Adipocyte (in vitro differentiated cells): ENCODE results near the gene TMC8.

Experiments used
- DNase-seq: peaks from one replicate; pipeline ENCODE4 v3.0.0-alpha.2; 2015; ENCODE audit warnings: low read depth
- H3K27me3 ChIP-seq: replicated peaks from 2 replicates; pipeline ENCODE4 v1.7.0; 2013; ENCODE audit warnings: mild to moderate bottlenecking, low read length, moderate library complexity; ENCODE audit not compliant: control insufficient read depth, insufficient read depth
- H3K36me3 ChIP-seq: 2 replicates; pipeline ENCODE4 v1.7.0; 2013; ENCODE audit warnings: low read length, mild to moderate bottlenecking, moderate library complexity; ENCODE audit not compliant: control insufficient read depth, insufficient read depth, severe bottlenecking
- H3K4me1 ChIP-seq: 2 replicates; pipeline ENCODE4 v1.7.0; 2013; ENCODE audit warnings: mild to moderate bottlenecking, low read length, moderate library complexity; ENCODE audit not compliant: control insufficient read depth, insufficient read depth
- H3K4me3 ChIP-seq: 2 replicates; pipeline ENCODE4 v1.7.0; 2013; ENCODE audit warnings: mild to moderate bottlenecking, low read length, moderate library complexity
- H3K9ac ChIP-seq: 2 replicates; pipeline ENCODE4 v1.7.0; 2013; ENCODE audit warnings: mild to moderate bottlenecking, low read length, moderate library complexity
- H3K9me3 ChIP-seq: 2 replicates; pipeline ENCODE4 v1.7.0; 2013; ENCODE audit warnings: mild to moderate bottlenecking, low read length, moderate library complexity; ENCODE audit not compliant: control insufficient read depth

TMC8 gene

DNA sequence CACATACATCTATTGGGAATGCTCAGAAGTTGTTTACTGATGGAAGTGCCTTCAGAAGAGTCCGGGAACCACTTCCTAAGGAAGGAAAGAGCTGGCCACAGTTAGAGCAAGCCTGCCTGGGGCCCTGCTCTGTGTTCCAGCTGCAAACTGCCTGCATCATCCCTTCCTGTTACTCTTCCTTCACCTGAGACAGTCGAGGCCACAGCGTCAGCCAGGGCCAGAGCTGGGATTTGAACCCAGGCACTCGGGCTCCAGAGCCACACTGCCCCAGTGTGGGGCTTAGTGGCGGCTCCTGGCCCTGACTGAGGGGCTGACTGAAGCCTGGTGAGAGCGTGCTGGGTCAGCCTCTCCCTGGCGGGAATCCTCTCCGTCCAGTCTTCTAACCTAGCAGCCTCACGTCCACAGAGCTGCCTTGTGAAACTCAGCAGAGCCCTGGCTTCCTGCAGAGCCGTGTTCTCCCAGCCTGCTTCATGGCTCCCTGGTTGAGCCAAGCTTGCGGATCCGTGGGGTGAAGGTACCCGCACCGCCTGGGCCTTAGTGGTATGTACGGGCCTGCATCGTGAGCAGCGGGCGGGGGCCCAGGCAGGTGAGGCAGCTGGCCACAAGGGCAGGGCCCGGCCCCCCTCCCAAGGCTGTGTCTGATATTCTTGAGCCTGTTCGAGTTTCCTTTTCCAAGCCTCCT is 11.0 kb downstream of the TMC8 start:
- Histone ChIP-seq H3K36me3 (no peaks in the 10 kb centered on the region), H3K4me3 (no peak overlapping the region), H3K9ac (no peak overlapping the region), H3K9me3 (no peaks in the 10 kb centered on the region), H3K27me3 (peaks cover 13% of the 10 kb centered on the region), H3K4me1 (peaks cover 23% of the 10 kb centered on the region)
- DNase-seq: no peak

DNA sequence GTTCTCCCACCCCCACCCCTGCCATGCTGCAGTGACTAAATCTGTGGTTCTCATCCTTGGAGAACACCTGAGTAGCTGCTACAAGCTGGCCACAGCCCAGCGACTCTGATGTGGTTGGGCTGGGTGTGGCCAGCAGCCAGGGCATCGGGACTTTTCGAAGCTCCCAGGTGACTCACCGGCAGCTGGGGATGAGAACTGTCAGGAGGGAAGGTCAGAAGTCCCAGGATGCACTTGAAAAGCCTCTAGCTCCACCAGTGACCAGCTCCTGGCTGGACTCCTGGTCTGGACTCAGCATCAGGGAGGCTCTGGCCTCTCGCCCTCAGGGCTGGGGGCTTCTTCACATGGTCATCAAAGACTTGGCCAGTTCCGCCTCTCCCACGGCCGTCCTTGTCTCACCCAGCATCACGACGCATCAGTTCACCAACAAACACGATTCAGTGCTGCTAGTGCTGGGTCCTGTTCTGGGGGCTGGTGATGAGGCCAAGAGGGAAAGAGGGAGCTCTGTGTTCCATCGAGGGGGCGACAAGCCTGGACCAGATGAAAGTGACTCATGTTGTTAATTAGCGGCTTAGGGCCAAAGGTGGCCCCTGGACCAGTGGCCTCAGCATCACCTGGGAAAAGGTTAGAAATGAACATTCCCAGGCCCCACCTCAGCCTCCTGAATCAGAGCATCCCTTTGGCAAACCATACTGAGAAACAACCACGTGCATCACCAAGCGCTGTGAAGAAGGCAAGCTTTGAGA is 11.7 kb downstream of the TMC8 start:
- no peak overlapping the region for H3K9ac ChIP-seq
- H3K4me3 ChIP-seq: no peak overlapping the region
- H3K27me3 ChIP-seq: peaks cover 13% of the 10 kb centered on the region
- H3K36me3 ChIP-seq: no peaks in the 10 kb centered on the region
- peaks cover 23% of the 10 kb centered on the region for H3K4me1 ChIP-seq
- no peak for DNase-seq
- H3K9me3 ChIP-seq: no peaks in the 10 kb centered on the region

DNA sequence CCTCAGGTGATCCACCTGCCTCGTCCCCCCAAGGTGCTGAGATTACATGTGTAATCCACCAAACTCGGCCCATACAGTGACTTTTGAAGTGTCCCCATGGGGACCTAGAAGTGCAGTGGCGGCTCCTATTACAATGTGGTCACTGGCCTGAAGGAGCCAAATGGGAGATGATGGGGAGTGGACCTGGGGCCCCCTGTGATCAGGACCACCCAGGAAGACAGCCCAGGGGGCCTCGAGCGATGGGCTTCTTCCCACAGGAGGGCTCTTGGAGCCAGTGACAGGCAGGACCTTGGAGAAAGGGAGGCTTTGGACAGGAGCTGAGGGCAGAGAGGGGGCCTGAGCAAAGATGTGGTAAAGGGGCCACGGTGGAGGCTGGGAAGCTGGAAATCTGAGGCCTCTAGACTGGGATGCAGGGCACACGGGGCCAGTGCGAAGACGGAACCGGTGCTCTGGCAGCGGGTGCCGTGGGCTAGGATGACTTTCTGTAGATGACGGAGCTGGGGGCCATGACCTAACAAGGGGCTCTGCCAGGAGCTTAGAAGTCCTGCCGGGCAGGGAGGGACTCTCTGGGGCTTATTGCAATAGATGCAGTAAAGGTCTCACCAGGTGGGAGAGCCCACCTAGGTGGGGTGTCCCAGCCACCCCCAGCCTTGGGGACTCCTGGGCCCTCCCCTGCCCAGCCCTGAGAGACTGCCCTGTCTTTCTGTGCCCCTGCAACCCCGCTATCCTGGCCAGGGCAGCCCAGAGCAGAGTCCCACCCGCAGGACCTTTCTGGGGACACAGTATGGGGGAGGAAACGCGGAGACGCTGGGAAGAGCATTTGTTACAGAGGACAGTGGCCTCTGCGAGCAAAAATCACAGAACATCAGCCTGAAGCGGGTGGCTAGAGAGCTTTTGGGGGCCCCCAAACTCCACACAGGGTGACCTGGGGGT is 12.9 kb downstream of the TMC8 start:
- H3K36me3 ChIP-seq: no peaks in the 10 kb centered on the region
- no peak for DNase-seq
- no peaks in the 10 kb centered on the region for H3K9me3 ChIP-seq
- H3K4me1 ChIP-seq: peaks cover 23% of the 10 kb centered on the region
- H3K27me3 ChIP-seq: peaks cover 8% of the 10 kb centered on the region
- no peak overlapping the region for H3K4me3 ChIP-seq
- H3K9ac ChIP-seq: peak overlapping the region; percentile 62

DNA sequence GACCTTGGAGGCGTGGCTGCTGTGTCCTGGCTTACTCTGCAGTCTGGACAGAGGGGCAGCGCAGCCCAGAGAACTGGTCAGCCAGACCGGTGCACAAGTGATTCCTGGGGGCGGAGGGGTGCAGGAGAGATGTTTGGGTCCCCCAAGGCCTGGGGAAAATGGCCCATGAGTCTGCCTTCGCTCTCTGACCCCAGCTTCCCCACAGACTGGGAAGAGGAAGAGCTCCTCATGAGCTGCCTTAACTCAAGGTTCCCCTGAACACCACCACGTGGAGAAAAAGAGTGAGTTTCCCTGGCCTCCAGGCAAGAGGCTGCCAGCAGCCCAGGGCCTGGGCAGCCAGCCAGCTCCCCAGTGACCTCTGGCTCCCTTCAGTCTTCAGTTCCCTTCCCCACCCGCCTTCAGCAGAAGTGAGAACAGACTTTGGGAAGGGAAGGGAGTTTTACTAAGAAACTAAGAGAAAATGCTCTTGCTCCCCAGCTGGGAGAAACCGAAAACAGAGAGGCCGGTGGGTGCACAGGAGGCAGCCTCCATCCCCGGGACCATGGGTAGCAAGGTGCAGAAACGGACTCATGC is 13.7 kb downstream of the TMC8 start:
- Histone ChIP-seq H3K4me1 (peaks cover 23% of the 10 kb centered on the region), H3K4me3 (peak overlapping the region; percentile 69), H3K36me3 (no peaks in the 10 kb centered on the region), H3K27me3 (peaks cover 4% of the 10 kb centered on the region), H3K9ac (peak overlapping the region; percentile 83), H3K9me3 (no peaks in the 10 kb centered on the region)
- peak; percentile 71 for DNase-seq

DNA sequence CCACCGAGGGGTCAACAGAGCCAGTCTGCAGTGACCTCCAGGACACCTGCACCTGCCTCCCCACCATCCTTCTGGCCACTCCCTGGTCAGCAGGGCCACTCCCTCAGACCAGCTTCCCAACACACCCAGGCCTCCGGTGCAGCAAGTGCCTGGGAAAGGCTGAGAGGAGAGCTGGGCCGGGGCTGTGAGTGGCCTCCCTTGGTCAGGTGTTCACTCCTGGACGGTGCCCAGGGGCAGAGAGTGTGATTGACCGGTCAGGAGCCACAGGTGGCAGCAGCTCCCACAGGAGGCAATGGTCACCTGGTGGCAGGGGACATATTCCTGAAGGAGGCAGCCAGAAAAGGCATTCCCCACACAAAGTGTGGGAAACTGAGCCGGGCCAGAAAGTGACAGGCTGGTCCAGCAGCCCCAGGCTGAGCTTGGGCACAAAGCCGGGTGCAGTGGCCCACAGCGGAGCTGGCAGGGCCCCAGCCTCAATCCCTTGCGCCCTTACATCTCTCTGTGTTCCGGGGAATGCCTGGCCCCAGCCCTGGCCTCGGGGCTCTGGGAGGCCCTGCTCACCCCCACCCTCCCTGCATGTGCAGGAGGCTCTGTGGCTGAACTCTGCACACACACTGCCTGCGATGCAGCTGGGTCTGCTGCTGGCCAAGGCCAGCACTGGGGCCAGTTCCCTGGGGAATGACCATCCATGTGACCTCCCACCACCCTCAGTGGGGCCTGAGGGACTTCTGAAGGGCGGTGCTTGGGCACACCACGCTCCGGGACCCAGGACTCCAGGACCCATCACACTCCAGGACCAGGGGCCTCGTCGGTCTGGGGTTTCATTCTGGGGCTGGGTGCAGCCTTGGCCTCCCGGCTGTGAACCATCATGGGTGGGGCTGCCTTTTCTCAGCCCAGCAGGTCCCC is 14.4 kb downstream of the TMC8 start:
- Histone ChIP-seq H3K4me3 (peak overlapping the region; percentile 69), H3K9me3 (no peaks in the 10 kb centered on the region), H3K9ac (peak overlapping the region; percentile 83), H3K4me1 (peaks cover 23% of the 10 kb centered on the region), H3K27me3 (peaks cover 4% of the 10 kb centered on the region), H3K36me3 (no peaks in the 10 kb centered on the region)
- DNase-seq: peak; percentile 19

DNA sequence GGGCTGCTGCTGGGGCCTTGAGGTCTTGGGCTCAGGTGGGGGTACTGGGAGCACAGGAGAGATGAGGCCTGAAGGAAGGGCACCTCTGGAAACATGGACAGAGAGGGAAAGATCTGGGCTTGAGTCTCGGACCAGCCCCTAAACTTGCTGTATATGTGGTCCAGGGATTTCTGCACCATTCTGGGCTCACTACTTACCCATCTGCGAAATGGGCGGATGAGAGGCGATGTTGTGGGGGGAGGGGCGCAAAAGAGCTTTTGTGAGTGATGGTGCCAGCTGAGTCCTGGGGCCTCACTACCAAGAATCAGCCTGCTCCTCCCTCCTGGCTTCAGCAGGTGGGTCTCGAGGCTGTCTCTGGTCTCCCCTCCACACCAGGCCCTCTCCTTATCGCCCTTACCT is 15.9 kb downstream of the TMC8 start:
- Histone ChIP-seq H3K9ac (no peak overlapping the region), H3K9me3 (no peaks in the 10 kb centered on the region), H3K4me3 (no peak overlapping the region), H3K36me3 (no peaks in the 10 kb centered on the region), H3K4me1 (peaks cover 28% of the 10 kb centered on the region), H3K27me3 (peaks cover 4% of the 10 kb centered on the region)
- DNase-seq: no peak

DNA sequence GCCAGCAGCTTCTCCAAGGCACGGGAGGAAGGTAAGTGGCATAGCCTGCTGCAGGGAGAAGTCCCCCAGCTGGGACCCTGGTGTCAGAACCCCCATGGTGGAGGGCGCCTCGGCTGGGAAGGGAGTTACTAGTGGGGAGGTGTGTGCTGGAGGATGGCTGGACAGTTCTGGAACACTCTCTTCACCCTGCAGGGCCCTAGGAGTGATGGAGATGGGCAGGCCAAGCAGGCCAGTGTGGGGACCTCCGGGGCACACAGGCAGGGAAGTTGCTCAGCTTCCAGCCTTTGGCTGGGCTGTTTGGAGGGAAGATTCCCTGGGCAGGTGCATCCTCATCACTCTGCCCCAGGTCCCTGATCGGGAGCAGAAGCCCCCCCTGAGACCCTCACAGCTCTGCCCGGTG is 16.3 kb downstream of the TMC8 start:
- Histone ChIP-seq H3K36me3 (no peaks in the 10 kb centered on the region), H3K27me3 (peaks cover 4% of the 10 kb centered on the region), H3K9ac (no peak overlapping the region), H3K4me3 (no peak overlapping the region), H3K9me3 (no peaks in the 10 kb centered on the region), H3K4me1 (peaks cover 30% of the 10 kb centered on the region)
- no peak for DNase-seq

DNA sequence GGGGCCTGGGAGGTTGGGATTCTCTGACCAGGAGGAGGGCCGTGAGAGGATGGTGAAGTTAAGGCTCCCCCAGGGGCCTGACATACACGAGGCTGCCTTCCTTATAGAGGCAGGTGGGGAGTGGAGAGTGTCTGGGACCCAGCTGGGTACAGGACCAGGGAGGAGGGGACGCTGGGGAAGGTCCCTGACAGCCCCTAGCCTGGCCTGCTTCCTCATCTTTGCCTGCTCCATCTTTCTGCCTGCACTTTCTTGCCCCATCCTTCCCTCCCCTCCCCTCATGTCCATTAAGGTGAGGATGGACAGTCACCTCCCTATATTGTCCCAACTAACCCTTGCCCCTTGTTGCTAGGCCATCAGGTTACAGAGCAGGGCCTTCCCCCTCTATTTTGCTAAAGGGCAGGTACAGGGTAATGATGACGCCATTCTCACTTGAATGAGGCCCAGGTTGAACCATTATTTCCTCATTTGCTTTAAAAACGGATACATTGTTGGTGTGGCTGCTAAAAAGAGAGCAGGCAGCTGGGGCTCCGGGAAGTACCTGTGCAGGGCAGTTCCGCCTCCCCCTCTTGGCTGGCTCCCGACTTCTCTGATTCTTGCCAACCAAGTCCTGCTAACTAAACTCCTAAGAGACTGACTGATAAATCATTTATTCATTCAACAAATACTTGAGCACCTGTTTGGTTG is 16.9 kb downstream of the TMC8 start:
- Histone ChIP-seq H3K4me1 (peaks cover 30% of the 10 kb centered on the region), H3K9ac (no peak overlapping the region), H3K4me3 (no peak overlapping the region), H3K9me3 (no peaks in the 10 kb centered on the region), H3K27me3 (peaks cover 4% of the 10 kb centered on the region), H3K36me3 (no peaks in the 10 kb centered on the region)
- no peak for DNase-seq

DNA sequence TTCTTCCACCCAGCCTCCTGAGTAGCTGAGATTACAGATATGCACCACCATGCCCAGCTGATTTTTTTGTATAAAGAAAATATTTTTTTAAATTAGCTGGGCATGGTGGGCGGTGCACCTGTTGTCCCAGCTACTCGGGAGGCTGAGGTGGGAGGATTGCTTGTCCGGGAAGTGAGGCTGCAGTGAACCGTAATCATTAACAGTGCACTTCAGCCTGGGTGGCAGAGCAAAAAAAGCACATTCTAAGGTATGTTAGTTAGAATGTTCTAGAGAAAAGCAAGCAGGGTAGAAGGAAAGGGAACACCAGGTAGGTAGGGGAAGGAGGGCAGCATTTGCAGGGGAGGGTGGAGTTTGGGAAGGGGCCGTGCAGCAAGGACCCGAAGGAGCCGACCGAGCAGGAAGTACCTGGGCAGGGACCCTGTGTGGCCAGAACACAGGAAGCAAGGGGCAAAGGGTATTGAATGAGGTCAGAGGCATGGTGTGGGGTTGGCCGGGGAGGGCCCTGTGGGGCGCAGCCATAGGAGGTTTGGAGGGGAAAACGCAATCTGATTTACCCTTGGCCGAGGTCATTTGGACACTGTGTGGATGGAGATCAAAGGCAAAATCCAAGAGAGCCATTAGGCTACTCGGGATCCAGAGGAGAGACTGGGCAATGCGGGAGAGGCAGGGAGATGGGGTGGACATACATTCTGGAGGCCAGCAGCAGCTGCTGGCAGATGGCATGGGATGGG is 17.9 kb downstream of the TMC8 start:
- Histone ChIP-seq H3K27me3 (peaks cover 4% of the 10 kb centered on the region), H3K9me3 (no peaks in the 10 kb centered on the region), H3K4me3 (no peak overlapping the region), H3K9ac (no peak overlapping the region), H3K4me1 (peaks cover 30% of the 10 kb centered on the region), H3K36me3 (no peaks in the 10 kb centered on the region)
- no peak for DNase-seq
